GM21360 (cell line): ENCODE data around the gene ZNF512B.
"Not testable (repeated sequence)": the region's sequence is repeated elsewhere in the genome, so short reads cannot be mapped to it uniquely, and the experiment has no call there.

Experiments used
- ATAC-seq: cut with Tn5 transposase; IDR thresholded peaks from one replicate; pipeline ENCODE4 v1.9.1; 2021; ENCODE audit warnings: mild to moderate bottlenecking, moderate library complexity; ENCODE audit not compliant: unreplicated experiment

ZNF512B gene

DNA sequence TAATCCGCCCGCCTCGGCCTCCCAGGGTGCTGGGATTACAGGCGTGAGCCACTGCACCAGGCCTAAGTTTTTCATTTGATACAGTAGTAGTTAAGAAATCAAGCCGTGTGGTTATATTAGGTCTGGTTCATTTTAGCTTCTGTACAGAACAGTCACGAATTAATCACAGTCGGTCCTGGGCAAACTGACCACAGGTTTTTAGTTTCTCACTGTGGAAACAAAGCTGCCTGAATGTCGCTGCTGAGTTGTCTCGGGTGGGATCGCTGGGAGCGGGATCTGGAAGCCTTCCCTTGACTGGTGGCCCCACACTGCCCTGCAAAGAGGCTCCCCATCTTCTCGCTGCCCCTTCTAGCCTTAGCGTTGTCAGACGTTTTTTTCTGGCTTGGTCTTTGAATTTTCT, 32.1 kb downstream of the ZNF512B start:
- ATAC-seq = no peak

GRCh38 chr20:63935447-63935846, 34.3 kb downstream of the ZNF512B start:
- ATAC-seq = no peak

GRCh38 chr20:63934271-63935068, 35.3 kb downstream of the ZNF512B start:
- no peak for ATAC-seq

DNA sequence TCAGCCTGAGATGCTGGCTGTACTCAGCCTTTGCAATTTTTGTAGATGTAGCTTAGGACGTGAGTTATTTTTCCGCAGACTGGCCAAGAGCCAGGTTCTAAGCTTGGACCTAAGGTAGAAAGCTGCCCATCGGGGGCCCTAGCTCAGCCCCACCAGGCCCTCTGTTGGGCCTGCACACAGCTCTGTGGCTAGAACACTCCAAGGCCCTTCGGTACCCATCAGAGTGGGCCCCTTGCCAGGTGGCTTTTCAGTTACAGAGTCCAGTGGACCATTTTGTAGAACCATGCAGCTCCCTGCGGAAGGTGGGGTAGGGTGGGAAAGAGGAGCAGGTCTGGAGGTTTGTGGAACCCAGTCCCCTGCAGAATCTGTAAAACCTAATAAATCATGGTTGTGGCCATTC, 36.1 kb downstream of the ZNF512B start:
- no peak for ATAC-seq

DNA sequence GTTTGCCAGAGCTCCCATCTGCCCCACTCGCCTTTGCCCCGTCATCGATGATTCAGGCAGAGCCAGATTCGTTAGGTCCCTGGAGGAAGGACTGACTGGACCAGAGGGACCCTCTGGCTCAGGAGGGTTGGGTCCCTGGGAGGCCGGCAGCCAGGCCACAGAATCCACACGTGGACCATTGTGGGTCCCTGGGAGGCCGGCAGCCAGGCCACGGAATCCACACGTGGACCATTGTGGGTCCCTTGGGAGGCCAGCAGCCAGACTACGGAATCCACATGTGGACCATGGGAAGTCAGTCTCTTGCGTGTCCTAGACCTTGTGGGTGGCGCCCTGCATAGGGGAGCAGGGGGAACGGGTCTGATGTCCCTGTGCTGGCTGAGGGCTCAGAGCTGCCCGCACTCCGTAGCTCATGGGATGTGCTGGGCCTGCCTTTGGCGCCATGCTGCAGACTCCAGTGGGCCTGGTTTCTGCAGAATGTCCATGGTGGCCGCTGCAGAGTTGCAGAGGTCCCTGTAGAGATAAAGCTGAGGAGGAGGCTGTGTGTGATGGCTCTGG, 37.0 kb downstream of the ZNF512B start:
- no peak for ATAC-seq

GRCh38 chr20:63931735-63932134, 38.0 kb downstream of the ZNF512B start:
- ATAC-seq = no peak

DNA sequence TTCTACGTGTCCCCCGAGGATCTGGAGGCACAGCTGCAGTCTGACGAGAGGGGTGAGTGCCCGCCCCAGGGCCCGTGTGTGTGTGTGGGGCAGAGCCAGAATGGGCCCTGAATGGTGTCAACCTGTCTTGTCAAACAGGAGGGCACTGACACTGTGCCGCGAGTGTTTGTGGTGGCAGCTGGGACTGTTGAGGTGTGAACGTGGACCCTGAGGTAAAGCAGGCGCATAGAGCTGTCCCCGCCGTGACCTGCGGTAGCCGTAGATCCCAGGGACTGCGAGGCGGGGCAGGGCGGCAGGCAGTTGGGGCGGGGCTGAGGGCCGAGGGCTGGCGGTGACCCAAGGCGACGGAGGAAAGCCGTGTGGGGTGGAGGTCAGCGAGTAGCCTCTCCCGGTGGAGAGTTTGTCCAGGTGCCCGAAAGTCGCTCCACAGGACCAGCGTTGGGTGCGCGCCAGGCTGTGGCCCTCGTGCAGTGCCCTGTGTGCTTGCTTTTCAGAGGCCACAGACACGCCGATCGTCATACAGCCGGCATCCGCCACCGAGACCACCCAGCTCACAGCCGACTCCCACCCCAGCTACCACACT, 38.7 kb downstream of the ZNF512B start:
- no peak for ATAC-seq

DNA sequence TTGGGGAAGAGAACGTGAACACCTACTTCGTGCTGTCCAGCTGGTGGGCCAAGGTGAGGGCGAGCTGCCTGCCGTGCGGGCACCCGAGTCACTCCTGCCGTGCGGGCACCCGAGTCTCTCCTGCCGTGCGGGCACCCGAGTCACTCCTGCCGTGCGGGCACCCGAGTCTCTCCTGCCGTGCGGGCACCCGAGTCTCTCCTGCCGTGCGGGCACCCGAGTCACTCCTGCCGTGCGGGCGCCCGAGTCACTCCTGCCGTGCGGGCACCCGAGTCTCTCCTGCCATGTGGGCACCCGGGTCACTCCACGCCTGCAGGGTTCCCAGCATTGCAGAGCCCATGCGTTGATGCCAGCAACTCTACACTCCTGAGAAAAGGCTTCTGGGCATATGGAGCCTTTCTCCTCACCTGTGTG, 40.3 kb downstream of the ZNF512B start:
- not testable (repeated sequence) for ATAC-seq

- no peak for ATAC-seq
Measured at GRCh38 chr20:63929071-63929470, 40.7 kb downstream of the ZNF512B start.

DNA sequence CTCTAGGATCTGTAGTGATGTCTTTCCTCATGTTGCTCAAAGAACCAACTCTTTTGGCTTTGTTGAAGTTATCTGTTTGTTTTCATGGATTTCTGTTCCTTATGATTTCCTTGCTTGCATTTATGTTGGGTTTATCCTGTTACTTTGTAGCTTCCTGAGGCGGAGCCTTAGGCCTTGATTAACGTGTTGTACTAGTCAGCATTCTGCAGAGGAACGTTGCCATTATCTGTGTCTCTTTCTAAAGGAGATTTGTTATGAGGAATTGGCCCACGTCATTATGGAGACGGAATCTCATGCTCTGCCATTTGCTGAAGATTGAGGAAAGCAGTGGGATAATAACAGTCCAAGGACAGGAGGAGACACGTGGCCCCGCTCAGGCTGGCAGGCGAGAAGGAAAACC, 43.4 kb downstream of the ZNF512B start:
- ATAC-seq = no peak

DNA sequence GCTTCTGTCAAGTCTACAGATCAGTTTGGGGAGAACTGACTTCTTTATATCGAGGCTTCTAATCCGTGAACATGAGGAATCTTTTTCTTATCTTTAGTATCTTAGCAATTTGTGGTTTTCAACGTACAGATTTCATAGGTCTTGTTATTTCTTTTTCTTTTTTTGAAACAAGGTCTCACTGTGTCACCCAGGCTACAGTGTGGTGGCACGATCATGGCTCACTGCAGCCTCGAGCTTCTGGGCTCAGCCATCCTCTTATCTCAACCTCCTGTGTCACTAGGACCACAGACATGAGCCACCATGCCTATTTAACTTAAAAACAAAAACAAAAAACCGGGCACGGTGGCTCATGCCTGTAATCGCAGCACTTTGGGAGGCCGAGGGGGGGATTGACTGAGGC, 45.5 kb downstream of the ZNF512B start:
- ATAC-seq = no peak

DNA sequence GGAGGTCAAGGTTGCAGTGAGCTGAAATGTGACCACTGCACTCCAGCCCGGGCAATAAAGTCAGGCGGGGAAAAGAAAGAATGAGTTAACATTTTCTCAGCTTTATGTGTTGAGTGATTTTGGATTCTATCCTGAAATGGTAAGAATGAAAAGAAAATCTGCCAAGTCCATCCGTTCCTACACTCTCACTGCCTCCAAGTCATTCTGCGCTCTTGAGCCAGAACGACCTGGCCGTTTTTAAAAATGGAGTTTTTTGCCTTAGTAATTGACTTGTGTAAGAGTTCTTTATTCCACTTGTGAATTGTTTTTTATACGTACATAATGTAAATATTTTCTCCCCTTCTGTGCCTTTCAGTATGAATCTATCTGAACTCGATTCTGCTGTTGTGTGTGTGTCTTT, 46.1 kb downstream of the ZNF512B start:
- ATAC-seq = no peak

- no peak for ATAC-seq
Measured at GRCh38 chr20:63920226-63920625, 49.5 kb downstream of the ZNF512B start.

GRCh38 chr20:63919130-63919529, 50.6 kb downstream of the ZNF512B start:
- ATAC-seq = no peak

DNA sequence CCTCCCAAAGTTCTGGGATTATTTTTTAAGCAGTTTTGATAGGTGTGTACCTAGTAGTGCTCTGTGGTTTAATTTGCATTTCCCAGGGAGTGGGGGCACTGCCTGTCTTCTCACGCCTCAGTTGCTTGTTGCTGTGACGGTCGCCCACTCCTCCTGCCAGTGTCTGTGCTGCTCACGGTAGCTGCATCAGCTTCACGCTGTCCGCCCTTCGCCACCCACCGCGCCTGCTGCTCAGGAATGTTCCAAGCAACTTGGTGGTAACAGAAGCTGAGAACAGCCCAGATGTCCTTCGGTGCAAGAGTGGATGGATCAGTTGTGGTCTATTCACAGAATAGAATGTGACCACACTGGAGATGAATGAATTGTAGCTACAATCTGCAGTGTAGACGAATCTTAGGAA, 51.9 kb downstream of the ZNF512B start:
- no peak for ATAC-seq

DNA sequence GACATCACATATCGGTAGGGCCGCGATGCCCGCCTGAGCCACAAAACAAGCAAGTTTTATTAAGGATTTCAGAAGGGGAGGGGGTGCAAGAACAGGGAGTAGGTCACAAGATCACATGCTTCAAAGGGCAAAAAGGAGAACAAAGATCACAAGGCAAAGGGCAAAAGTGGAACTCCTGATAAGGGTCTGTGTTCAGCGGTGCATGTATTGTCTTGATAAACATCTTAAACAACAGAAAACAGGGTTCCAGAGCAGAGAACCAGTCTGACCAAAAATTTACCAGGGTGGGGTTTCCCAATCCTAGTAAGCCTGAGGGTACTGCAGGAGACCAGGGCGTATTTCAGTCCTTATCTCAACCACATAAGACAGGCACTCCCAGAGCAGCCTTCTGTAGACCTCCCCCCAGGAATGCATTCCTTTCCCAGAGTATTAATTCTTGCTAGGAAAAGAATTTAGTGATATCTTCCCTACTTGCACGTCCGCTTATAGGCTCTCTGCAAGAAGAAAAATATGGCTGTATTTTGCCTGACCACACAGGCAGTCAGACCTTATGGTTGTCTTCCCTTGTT, 53.3 kb downstream of the ZNF512B start:
- ATAC-seq = not testable (repeated sequence)

- ATAC-seq = no peak
Measured at GRCh38 chr20:63915471-63915870, 54.3 kb downstream of the ZNF512B start.

DNA sequence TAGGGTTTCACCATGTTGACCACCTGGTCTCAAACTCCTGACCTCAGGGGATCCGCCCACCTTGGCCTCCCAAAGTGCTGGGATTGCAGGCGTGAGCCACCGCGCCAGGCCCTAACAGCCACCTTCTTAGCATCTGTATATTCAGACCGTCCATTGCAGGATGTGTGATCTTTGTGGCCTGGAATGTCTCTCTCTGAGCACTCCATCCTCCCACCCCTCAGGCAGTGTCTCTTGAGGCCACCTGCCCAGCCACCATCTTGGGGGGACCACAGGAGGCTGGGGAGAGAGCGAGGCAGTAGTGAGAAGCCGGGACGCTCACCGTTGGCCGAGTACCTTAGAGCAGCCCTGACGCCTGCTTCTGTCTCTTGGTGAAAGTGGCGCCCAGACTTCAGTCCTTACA, 56.0 kb downstream of the ZNF512B start:
- ATAC-seq = no peak

GRCh38 chr20:63911176-63911575, 58.6 kb downstream of the ZNF512B start:
- no peak for ATAC-seq

DNA sequence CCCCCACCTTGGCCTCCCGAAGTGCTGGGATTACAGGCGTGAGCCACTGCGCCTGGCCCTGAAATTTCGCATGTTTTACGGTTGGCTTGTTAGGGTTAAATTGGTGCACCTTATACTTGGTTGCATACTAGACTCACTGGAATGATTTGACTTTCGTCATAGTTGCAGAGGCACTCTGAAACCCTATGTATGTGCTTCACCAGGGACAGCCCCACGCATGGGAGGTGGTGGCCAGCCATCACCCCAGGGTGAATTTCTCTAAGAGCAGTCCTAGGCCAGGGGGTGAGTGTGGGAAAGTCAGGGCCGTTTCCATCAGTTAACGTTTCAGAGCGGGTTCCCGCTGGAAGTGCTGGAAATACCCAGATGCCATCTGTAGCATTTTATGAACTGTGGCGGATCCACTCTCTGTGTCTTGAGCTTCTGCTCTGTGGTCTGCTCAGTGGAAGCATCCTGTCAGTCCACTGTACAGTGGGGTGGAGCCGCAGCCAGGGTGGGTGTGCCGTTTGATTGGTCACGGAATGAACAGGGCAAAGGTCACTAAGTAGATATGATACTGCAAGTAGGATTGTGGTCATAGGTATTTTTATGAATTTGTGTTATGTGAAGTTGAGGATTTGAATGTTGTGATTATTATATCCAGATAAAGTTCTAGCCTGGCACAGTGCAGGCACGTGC, 61.6 kb downstream of the ZNF512B start:
- no peak for ATAC-seq
